ENCODE data around the gene IPO11.

The IPO11 gene

GRCh38 chr5:62589504-62589903 is 176.9 kb downstream of the IPO11 start:
- Histone ChIP-seq H3K9me3 (ENCODE audit: control insufficient read depth in 2 of 2, low read length in 2 of 2) (no peaks in the 10 kb centered on the region), H3K36me3 (ENCODE audit: control insufficient read depth in 2 of 2, insufficient read depth in 2 of 2, low read length in 2 of 2) (peaks cover 4% of the 10 kb centered on the region in 2 donors), H3K4me3 (ENCODE audit: low read length in 2 of 2) (no peak overlapping the region), H3K9ac (ENCODE audit: low read depth in 1 of 2, low read length in 2 of 2) (no peak overlapping the region), H3K4me1 (ENCODE audit: control insufficient read depth in 2 of 2, insufficient read depth in 2 of 2, low read length in 2 of 2) (no peaks in the 10 kb centered on the region), H3K27ac (ENCODE audit: low read depth in 2 of 2, low read length in 2 of 2) (no peak overlapping the region), H3K27me3 (ENCODE audit: control insufficient read depth in 2 of 2, insufficient read depth in 2 of 2, low read length in 2 of 2) (no peaks in the 10 kb centered on the region)

GRCh38 chr5:62590387-62590786 is 177.8 kb downstream of the IPO11 start:
- no peak overlapping the region for H3K4me3 ChIP-seq (ENCODE audit: low read length in 2 of 2)
- H3K9me3 ChIP-seq (ENCODE audit: control insufficient read depth in 2 of 2, low read length in 2 of 2), result no peaks in the 10 kb centered on the region
- H3K4me1 ChIP-seq (ENCODE audit: control insufficient read depth in 2 of 2, insufficient read depth in 2 of 2, low read length in 2 of 2), result no peaks in the 10 kb centered on the region
- H3K36me3 ChIP-seq (ENCODE audit: control insufficient read depth in 2 of 2, insufficient read depth in 2 of 2, low read length in 2 of 2), result peaks cover 4% of the 10 kb centered on the region in 2 donors
- no peak overlapping the region for H3K9ac ChIP-seq (ENCODE audit: low read depth in 1 of 2, low read length in 2 of 2)
- H3K27me3 ChIP-seq (ENCODE audit: control insufficient read depth in 2 of 2, insufficient read depth in 2 of 2, low read length in 2 of 2), result no peaks in the 10 kb centered on the region
- H3K27ac ChIP-seq (ENCODE audit: low read depth in 2 of 2, low read length in 2 of 2), result no peak overlapping the region

GRCh38 chr5:62592558-62592957 is 180.0 kb downstream of the IPO11 start:
- H3K4me3 ChIP-seq (ENCODE audit: low read length in 2 of 2), result no peak overlapping the region
- peaks cover 4% of the 10 kb centered on the region in 2 donors for H3K36me3 ChIP-seq (ENCODE audit: control insufficient read depth in 2 of 2, insufficient read depth in 2 of 2, low read length in 2 of 2)
- no peak overlapping the region for H3K9ac ChIP-seq (ENCODE audit: low read depth in 1 of 2, low read length in 2 of 2)
- H3K4me1 ChIP-seq (ENCODE audit: control insufficient read depth in 2 of 2, insufficient read depth in 2 of 2, low read length in 2 of 2), result no peaks in the 10 kb centered on the region
- H3K27me3 ChIP-seq (ENCODE audit: control insufficient read depth in 2 of 2, insufficient read depth in 2 of 2, low read length in 2 of 2), result no peaks in the 10 kb centered on the region
- no peak overlapping the region for H3K27ac ChIP-seq (ENCODE audit: low read depth in 2 of 2, low read length in 2 of 2)
- H3K9me3 ChIP-seq (ENCODE audit: control insufficient read depth in 2 of 2, low read length in 2 of 2), result no peaks in the 10 kb centered on the region

GRCh38 chr5:62593331-62593730 is 180.8 kb downstream of the IPO11 start:
- H3K9me3 ChIP-seq (ENCODE audit: control insufficient read depth in 2 of 2, low read length in 2 of 2), result no peaks in the 10 kb centered on the region
- no peak overlapping the region for H3K27ac ChIP-seq (ENCODE audit: low read depth in 2 of 2, low read length in 2 of 2)
- no peak overlapping the region for H3K9ac ChIP-seq (ENCODE audit: low read depth in 1 of 2, low read length in 2 of 2)
- H3K4me1 ChIP-seq (ENCODE audit: control insufficient read depth in 2 of 2, insufficient read depth in 2 of 2, low read length in 2 of 2), result no peaks in the 10 kb centered on the region
- no peaks in the 10 kb centered on the region for H3K27me3 ChIP-seq (ENCODE audit: control insufficient read depth in 2 of 2, insufficient read depth in 2 of 2, low read length in 2 of 2)
- H3K36me3 ChIP-seq (ENCODE audit: control insufficient read depth in 2 of 2, insufficient read depth in 2 of 2, low read length in 2 of 2), result peaks cover 4% of the 10 kb centered on the region in 2 donors
- H3K4me3 ChIP-seq (ENCODE audit: low read length in 2 of 2), result no peak overlapping the region

- H3K9me3 ChIP-seq (ENCODE audit: control insufficient read depth in 2 of 2, low read length in 2 of 2), result no peaks in the 10 kb centered on the region
- no peak overlapping the region for H3K27ac ChIP-seq (ENCODE audit: low read depth in 2 of 2, low read length in 2 of 2)
- H3K4me1 ChIP-seq (ENCODE audit: control insufficient read depth in 2 of 2, insufficient read depth in 2 of 2, low read length in 2 of 2), result no peaks in the 10 kb centered on the region
- H3K9ac ChIP-seq (ENCODE audit: low read depth in 1 of 2, low read length in 2 of 2), result no peak overlapping the region
- H3K27me3 ChIP-seq (ENCODE audit: control insufficient read depth in 2 of 2, insufficient read depth in 2 of 2, low read length in 2 of 2), result no peaks in the 10 kb centered on the region
- H3K4me3 ChIP-seq (ENCODE audit: low read length in 2 of 2), result no peak overlapping the region
- peaks cover 4% of the 10 kb centered on the region in 2 donors for H3K36me3 ChIP-seq (ENCODE audit: control insufficient read depth in 2 of 2, insufficient read depth in 2 of 2, low read length in 2 of 2)
Measured at GRCh38 chr5:62594364-62594984, 181.9 kb downstream of the IPO11 start.

- Histone ChIP-seq H3K4me3 (ENCODE audit: low read length in 2 of 2) (no peak overlapping the region), H3K4me1 (ENCODE audit: control insufficient read depth in 2 of 2, insufficient read depth in 2 of 2, low read length in 2 of 2) (no peaks in the 10 kb centered on the region), H3K9ac (ENCODE audit: low read depth in 1 of 2, low read length in 2 of 2) (no peak overlapping the region), H3K27ac (ENCODE audit: low read depth in 2 of 2, low read length in 2 of 2) (no peak overlapping the region), H3K36me3 (ENCODE audit: control insufficient read depth in 2 of 2, insufficient read depth in 2 of 2, low read length in 2 of 2) (peaks cover 4% of the 10 kb centered on the region in 2 donors), H3K9me3 (ENCODE audit: control insufficient read depth in 2 of 2, low read length in 2 of 2) (no peaks in the 10 kb centered on the region), H3K27me3 (ENCODE audit: control insufficient read depth in 2 of 2, insufficient read depth in 2 of 2, low read length in 2 of 2) (no peaks in the 10 kb centered on the region)
Measured at GRCh38 chr5:62596096-62596495, 183.5 kb downstream of the IPO11 start.

GRCh38 chr5:62596691-62597090 is 184.1 kb downstream of the IPO11 start:
- Histone ChIP-seq H3K27ac (ENCODE audit: low read depth in 2 of 2, low read length in 2 of 2) (no peak overlapping the region), H3K4me1 (ENCODE audit: control insufficient read depth in 2 of 2, insufficient read depth in 2 of 2, low read length in 2 of 2) (no peaks in the 10 kb centered on the region), H3K36me3 (ENCODE audit: control insufficient read depth in 2 of 2, insufficient read depth in 2 of 2, low read length in 2 of 2) (peaks cover 2 to 4% of the 10 kb centered on the region in 2 donors), H3K27me3 (ENCODE audit: control insufficient read depth in 2 of 2, insufficient read depth in 2 of 2, low read length in 2 of 2) (no peaks in the 10 kb centered on the region), H3K9ac (ENCODE audit: low read depth in 1 of 2, low read length in 2 of 2) (no peak overlapping the region), H3K4me3 (ENCODE audit: low read length in 2 of 2) (no peak overlapping the region), H3K9me3 (ENCODE audit: control insufficient read depth in 2 of 2, low read length in 2 of 2) (no peaks in the 10 kb centered on the region)

- Histone ChIP-seq H3K27me3 (ENCODE audit: control insufficient read depth in 2 of 2, insufficient read depth in 2 of 2, low read length in 2 of 2) (no peaks in the 10 kb centered on the region), H3K36me3 (ENCODE audit: control insufficient read depth in 2 of 2, insufficient read depth in 2 of 2, low read length in 2 of 2) (peaks cover 0 to 4% of the 10 kb centered on the region in 2 donors)
Measured at GRCh38 chr5:62597314-62597713, 184.8 kb downstream of the IPO11 start.

GRCh38 chr5:62600560-62601252 is 188.1 kb downstream of the IPO11 start:
- no peaks in the 10 kb centered on the region for H3K27me3 ChIP-seq (ENCODE audit: control insufficient read depth in 2 of 2, insufficient read depth in 2 of 2, low read length in 2 of 2)
- H3K4me3 ChIP-seq (ENCODE audit: low read length in 2 of 2), result no peak overlapping the region
- no peak overlapping the region for H3K27ac ChIP-seq (ENCODE audit: low read depth in 2 of 2, low read length in 2 of 2)

More at GRCh38 chr5:62597314-62597713, 184.8 kb downstream of the IPO11 start:
- Histone ChIP-seq H3K4me3 (ENCODE audit: low read length in 2 of 2) (no peak overlapping the region), H3K9ac (ENCODE audit: low read depth in 1 of 2, low read length in 2 of 2) (no peak overlapping the region), H3K9me3 (ENCODE audit: control insufficient read depth in 2 of 2, low read length in 2 of 2) (no peaks in the 10 kb centered on the region), H3K4me1 (ENCODE audit: control insufficient read depth in 2 of 2, insufficient read depth in 2 of 2, low read length in 2 of 2) (no peaks in the 10 kb centered on the region), H3K27ac (ENCODE audit: low read depth in 2 of 2, low read length in 2 of 2) (no peak overlapping the region)

GRCh38 chr5:62603934-62604333 is 191.4 kb downstream of the IPO11 start:
- no peaks in the 10 kb centered on the region for H3K9me3 ChIP-seq (ENCODE audit: control insufficient read depth in 2 of 2, low read length in 2 of 2)

More at GRCh38 chr5:62600560-62601252, 188.1 kb downstream of the IPO11 start:
- H3K36me3 ChIP-seq (ENCODE audit: control insufficient read depth in 2 of 2, insufficient read depth in 2 of 2, low read length in 2 of 2), result peaks cover 0 to 3% of the 10 kb centered on the region in 2 donors
- H3K4me1 ChIP-seq (ENCODE audit: control insufficient read depth in 2 of 2, insufficient read depth in 2 of 2, low read length in 2 of 2), result no peaks in the 10 kb centered on the region
- H3K9ac ChIP-seq (ENCODE audit: low read depth in 1 of 2, low read length in 2 of 2), result no peak overlapping the region
- H3K9me3 ChIP-seq (ENCODE audit: control insufficient read depth in 2 of 2, low read length in 2 of 2), result no peaks in the 10 kb centered on the region

More at GRCh38 chr5:62603934-62604333, 191.4 kb downstream of the IPO11 start:
- Histone ChIP-seq H3K4me3 (ENCODE audit: low read length in 2 of 2) (no peak overlapping the region), H3K27ac (ENCODE audit: low read depth in 2 of 2, low read length in 2 of 2) (no peak overlapping the region), H3K36me3 (ENCODE audit: control insufficient read depth in 2 of 2, insufficient read depth in 2 of 2, low read length in 2 of 2) (peaks cover 0 to 3% of the 10 kb centered on the region in 2 donors), H3K27me3 (ENCODE audit: control insufficient read depth in 2 of 2, insufficient read depth in 2 of 2, low read length in 2 of 2) (no peaks in the 10 kb centered on the region), H3K4me1 (ENCODE audit: control insufficient read depth in 2 of 2, insufficient read depth in 2 of 2, low read length in 2 of 2) (no peaks in the 10 kb centered on the region), H3K9ac (ENCODE audit: low read depth in 1 of 2, low read length in 2 of 2) (no peak overlapping the region)
